HG03565 (cell line): Measurements from ENCODE around the gene WFDC1.

Source experiments
- ATAC-seq: cut with Tn5 transposase; IDR thresholded peaks from one replicate; pipeline ENCODE4 v1.9.1; 2021; ENCODE audit warnings: mild to moderate bottlenecking, moderate library complexity; ENCODE audit not compliant: unreplicated experiment

Gene WFDC1

GRCh38 chr16:84271866-84272265, 22.8 kb upstream of the WFDC1 start:
- ATAC-seq: no peak

DNA sequence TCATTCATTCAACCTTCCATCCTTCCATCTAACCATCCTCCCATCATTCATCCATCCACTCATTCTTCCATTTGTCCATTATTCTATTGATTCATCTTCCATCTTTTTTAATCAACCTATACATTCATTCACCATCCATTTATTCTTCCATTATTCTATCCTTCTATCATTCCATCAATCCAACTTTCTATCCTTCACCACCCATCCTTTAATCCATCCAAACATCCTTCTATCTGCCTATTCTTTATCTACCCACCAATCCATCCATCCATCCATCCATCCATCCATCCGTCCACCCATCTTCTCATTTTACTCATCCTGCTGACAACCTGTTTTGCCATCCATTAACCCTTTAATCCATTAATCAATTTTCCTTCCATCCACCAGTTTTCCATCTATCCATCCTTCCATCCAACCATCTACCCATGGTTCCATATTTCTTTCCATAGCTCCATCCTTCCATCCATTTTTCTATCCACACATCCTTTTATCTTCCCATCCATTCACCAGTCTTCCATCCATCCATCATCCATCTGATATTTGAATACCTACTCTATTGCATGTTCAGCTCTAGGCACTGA, 21.8 kb upstream of the WFDC1 start:
- ATAC-seq: no peak

DNA sequence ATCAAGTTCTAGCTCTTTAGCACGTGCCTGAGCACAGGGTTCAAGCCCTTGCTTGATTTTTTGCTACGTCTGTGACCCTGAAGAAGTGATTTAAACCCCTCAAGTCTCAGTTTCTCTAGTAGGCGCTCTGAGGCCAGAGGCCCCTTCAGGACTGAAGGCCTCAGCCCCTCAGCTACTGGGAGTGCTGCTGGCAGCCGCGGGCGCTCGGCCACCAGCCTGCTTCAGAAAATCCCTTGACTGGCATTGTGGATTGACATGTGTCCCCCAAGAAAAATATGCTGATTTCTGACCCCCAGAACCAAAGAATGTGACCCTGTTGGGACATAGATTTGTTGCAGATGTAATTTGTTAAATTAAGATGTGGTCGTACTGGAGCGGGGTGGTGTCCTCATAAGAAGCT, 20.2 kb upstream of the WFDC1 start:
- no peak for ATAC-seq

- no peak for ATAC-seq
Observed at GRCh38 chr16:84275585-84276151, 19.0 kb upstream of the WFDC1 start.

GRCh38 chr16:84277244-84277823, 17.3 kb upstream of the WFDC1 start:
- ATAC-seq: no peak

- no peak for ATAC-seq
Observed at GRCh38 chr16:84278333-84278732, 16.3 kb upstream of the WFDC1 start.

DNA sequence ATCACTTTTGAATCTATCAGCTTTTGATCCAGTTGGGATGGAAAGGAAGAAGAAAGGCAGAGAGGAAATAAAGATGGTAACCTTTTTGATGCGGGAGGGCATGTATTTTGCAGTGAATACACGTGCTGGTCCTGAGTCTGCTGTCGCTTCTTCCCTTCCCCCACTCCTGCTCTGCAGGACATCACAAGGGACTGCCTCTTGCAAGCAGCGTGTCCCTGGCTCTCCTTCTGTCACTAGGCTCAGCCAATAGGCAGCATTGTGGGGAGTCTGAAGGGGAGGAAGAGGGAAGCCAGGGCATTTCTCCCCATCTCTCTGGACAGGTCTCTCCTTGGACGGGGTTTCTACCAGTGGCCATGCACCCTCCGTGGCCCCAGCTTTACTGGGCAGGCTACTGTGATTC, 15.7 kb upstream of the WFDC1 start:
- ATAC-seq: no peak

DNA sequence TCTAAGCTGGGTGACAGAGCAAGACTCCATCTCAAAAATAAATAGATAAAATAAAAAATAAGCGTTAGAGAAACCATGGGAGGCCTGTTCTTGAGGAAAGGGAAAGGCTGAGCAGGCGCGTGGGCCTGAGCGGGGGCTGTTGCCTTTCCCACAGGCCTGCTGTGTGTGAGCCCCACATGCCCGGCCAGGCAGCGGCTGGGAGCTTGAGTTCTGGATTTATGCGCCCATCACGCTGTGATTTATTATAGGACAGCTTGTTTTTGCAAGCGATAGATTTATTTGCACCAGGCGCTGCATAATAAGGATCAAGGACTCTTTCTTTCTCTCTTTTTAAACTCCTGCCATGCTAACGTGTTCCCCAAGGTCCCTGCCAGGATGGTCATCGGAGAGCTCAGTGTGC, 14.8 kb upstream of the WFDC1 start:
- ATAC-seq: no peak

DNA sequence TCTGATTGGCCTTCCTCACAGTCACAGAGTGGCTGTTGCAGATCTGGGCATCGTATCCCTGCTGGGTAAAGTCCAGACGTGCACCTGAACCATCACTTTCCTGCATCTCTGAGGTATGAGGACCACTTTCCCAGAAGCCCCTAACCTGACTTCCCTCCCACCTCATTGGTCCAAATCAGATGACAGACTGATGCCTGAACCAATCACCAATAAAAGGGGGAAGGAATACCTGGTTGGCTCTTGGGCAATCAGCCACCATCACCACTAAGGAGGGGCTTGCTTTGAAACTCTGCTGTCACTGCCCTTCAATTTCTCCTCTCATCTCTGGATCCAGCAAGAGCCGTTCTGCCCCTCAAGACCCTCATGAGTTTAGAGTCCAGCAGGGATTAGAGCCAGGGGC, 13.6 kb upstream of the WFDC1 start:
- ATAC-seq: no peak

GRCh38 chr16:84282533-84282932, 12.1 kb upstream of the WFDC1 start:
- ATAC-seq: no peak

- no peak for ATAC-seq
Observed at GRCh38 chr16:84283314-84284153, 11.1 kb upstream of the WFDC1 start.

- ATAC-seq: no peak
Observed at GRCh38 chr16:84284154-84284722, 10.4 kb upstream of the WFDC1 start.

GRCh38 chr16:84286578-84287240, 8.0 kb upstream of the WFDC1 start:
- no peak for ATAC-seq

DNA sequence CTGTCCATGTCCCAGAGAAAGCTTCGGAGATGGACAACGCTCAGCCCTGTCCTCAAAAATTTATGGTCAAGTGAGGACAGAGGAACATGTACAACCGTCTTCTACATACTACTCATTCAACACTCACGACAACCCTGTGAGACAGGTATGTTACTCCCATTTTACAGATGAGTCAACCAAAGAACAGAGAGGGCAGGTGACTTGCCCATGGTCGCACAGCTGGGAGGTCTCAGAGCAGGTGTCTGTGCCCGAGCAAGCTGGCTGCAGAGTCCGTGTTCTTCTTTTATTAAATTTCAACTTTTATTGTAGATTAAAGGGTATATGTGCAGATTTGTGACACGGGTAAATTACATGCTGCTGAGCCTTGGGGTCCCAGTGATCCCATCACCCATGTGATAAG, 5.8 kb upstream of the WFDC1 start:
- no peak for ATAC-seq

DNA sequence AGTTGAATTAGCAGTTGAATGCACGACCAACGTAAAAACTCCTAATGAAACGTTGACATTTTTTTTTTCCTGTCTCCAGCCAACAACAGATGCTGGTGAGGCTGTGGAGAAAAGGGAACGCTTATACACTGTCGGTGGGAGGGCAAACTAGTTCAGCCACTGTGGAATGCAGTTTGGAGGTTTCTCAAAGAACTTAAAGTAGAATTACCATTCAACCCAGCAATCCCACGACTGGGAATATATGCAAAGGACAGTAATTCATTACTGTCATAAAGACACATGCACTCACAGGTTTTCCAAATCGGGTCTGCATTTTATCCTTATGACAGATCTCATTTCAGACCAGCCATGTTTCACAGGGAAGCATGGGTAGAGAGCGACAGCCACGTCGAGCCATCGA, 3.5 kb upstream of the WFDC1 start:
- no peak for ATAC-seq

GRCh38 chr16:84292011-84292410, 2.7 kb upstream of the WFDC1 start:
- no peak for ATAC-seq

GRCh38 chr16:84293406-84293805, 1.3 kb upstream of the WFDC1 start:
- no peak for ATAC-seq

- no peak for ATAC-seq
Observed at GRCh38 chr16:84294117-84294516, 561 bp upstream of the WFDC1 start.

DNA sequence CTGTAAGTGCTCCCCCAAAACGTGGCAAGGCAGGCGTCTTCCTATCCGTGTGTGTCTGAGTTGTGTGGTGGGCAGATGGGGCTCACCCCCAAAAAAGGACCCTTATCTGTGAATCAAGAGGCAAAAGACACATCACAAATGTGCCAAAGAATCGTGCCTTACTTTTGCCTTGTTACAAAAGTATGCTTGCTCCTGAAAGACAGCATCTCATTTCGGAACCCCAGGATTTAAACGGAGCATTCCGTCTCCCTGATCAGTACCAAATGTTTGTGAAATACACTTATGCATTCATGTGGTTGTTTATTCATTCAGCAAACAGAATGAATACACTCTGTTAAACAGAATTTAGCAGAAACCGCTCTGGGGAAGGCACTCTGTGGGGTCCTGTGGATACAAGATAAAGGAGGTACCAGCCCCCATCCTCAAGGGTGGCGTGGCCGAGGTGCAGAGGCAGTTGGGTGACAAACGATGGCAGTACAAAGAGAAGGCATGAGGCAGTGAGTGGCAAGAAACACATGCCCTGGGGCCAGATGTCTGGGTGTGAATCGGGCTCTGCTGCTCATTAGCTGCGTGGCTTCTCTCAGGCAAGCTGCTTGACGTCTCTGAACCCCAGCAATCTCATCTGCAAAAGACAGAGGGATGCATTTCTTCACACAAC, 654 bp downstream of the WFDC1 start:
- ATAC-seq: no peak

DNA sequence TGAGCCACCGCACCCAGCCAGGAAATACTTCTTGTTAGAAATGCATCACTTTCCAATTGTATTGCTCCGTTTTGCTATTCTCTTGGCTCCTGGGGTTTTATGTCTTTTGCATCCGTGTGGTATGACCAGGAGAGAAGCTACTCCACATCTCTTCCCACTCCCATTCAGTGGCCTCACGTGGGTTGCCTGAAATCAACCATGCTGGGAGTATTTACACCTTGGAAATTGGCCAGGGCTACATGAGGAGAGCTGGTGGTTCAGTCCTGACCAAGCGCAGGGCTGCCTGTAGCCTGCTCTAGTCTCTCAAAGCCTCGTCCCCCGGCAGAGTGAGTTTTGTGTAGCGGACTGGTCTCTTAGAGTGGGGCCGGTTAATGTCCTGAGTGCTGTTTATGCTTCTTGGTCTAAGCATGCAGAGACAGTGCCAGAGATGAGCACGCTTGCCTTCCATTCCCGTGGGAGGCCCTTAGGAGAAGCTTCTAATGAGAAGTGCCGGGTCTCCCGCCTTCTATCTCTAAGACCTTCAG, 3.8 kb downstream of the WFDC1 start:
- no peak for ATAC-seq
